GM19035 (cell line): Measurements from ENCODE around the gene RBM15.

Source experiments
- ATAC-seq: cut with Tn5 transposase; IDR thresholded peaks from one replicate; pipeline ENCODE4 v1.9.1; 2021; ENCODE audit not compliant: unreplicated experiment

The RBM15 gene

DNA sequence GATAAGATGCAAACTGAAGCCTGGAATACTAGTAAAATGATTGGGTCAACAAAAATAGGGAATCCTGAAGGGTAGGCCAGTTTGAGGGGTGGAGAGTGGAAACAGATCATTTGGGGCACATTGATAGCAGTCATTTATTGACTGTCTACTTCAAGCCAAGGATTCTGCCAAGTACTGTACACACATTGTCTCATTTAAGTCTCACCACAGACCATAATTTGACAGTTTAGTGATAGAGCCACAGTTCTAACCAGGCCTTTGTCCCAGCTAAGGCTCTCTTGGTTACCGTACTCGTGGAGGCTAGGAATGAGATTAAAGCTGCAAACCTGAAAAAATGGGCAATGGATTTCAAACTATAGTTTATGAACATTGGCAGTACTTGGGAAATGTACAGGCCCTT, 11.2 kb downstream of the RBM15 start:
- ATAC-seq: no peak

GRCh38 chr1:110355321-110355720, 16.1 kb downstream of the RBM15 start:
- no peak for ATAC-seq

DNA sequence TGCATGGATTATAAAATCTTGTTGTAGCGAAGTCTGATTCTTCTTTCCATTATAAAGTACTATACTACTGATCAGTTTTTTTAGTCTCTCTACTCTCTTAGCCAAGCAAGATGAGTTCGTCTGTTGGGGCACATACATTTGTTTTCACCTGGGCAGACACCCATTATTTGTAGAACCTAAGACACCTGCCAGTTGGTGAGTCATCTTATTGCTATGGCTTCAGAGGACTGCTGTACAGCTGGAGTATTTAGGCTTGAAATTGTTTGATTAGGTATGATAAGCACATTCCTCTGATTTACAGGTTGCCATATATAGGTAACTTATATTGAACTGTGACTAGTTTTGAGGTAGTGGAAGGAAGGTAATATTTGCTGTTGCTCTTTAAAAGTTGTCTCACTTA, 17.2 kb downstream of the RBM15 start:
- ATAC-seq: no peak

GRCh38 chr1:110360431-110360830, 21.3 kb downstream of the RBM15 start:
- ATAC-seq: no peak

DNA sequence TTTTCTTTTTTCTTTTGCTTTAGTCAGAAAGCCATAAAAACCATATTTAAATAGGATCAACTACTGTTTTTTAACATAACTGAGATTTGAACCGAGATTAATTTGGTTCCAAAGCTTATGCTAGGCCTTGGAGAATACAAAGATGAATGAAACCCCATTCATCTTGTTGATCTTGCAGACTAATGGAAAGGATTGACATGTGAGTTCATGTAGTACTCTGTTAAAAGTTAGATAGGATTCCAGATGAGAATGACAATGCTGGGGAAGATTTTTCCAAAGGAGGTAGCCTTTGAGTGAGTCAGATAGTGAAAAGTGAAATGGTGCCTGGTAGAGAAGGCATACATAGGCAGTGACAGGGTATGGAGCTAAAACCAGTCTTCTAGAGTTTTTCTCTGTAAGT, 22.7 kb downstream of the RBM15 start:
- ATAC-seq: no peak

DNA sequence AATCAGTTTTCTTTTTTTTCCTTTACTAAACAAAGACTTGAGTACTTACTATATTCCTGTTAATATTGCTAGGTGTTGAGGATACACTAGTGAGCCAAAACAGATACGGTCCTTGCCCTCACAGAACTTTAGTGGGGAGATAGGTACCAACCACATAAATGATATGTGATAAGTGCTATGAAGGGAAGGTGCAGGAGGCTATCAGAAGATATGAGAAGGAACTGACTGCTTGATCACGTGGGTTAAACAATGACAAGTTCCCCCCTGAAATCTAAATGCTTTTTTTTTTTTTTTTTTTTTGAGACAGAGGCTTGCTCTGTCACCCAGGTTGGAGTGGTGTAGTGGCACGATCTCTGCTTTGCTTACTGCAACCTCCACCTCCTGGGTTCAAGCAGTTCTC, 25.0 kb downstream of the RBM15 start:
- no peak for ATAC-seq

DNA sequence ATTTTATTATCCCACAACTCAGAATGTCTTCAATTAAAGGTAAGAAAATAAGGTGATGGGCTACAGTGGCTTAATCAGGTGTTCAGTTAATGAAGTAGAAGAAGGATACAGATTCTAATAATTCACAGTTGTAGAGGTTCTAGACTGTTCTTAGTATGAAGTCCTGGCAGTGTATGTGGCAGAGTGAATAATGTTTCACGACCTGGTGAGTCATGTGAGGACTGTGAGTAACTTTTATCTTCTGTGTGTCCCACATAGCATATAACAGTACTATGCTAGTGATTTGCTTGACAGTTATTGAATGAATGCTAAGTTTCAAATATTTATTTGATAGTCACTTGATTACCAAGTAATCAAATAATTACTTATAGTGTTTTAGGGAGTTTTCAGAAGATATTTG, 31.6 kb downstream of the RBM15 start:
- ATAC-seq: no peak

- ATAC-seq: no peak
Measured at GRCh38 chr1:110375490-110375889, 36.3 kb downstream of the RBM15 start.

DNA sequence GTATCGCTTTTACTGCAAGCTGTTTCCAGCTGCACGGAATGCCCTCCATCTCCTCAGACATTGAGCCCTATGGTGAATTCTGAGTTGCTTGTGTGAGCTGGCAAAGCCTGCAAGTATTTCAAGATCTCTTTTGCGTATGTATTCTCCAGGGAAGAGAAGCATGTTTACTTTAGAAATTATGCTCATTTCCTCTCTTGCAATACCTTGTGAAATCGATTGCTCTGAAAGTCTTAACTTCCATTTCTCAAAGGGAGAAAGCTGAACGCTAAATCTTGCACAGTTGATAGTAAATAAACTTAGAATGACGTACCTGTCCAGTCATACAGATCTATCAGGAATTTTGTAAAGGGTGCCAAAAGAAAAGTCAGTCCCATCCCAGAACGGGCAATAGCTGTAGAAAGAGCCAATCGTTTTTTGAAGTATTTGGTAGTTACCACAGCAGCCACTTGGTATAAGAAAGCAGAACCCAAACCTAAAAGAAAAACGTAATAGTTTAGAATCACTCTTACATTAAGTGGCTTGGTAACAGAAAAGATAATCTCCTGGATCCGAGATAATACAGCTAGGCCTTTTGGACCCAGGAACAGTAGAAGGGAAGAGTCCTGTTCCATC, 41.6 kb downstream of the RBM15 start:
- no peak for ATAC-seq

DNA sequence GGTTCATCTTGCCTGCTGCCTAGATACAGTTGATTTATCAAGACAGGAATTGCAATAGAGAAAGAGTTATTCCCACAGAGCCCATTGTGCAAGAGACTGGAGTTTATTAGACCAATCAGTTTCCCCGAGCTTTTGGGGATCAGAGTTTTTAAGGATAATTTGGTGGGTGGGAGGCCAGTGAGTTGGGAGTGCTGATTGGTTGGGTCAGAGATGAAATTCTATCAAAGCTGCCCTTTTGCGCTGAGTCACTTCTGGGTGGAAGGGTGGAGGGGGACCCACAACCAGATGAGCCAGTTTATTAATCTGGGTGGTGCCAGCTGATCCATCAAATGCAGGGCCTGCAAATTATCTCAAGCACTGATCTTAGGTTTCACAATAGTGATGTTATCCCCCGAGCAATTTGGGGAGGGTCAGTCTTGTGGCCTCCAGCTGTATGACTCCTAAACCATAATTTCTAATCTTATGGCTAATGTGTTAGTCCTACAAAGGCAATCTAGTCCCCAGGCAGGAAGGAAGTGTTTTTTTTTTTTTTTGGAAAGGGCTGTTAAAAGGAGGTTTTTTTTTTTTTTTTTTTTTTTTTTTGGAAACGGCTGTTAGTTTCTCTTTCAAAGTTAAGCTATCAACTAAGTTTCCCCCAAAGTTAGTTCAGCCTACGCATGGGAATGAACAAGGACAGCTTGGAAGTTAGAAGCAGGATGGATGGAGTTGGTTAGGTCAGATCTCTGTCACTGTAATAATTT, 44.2 kb downstream of the RBM15 start:
- no peak for ATAC-seq

DNA sequence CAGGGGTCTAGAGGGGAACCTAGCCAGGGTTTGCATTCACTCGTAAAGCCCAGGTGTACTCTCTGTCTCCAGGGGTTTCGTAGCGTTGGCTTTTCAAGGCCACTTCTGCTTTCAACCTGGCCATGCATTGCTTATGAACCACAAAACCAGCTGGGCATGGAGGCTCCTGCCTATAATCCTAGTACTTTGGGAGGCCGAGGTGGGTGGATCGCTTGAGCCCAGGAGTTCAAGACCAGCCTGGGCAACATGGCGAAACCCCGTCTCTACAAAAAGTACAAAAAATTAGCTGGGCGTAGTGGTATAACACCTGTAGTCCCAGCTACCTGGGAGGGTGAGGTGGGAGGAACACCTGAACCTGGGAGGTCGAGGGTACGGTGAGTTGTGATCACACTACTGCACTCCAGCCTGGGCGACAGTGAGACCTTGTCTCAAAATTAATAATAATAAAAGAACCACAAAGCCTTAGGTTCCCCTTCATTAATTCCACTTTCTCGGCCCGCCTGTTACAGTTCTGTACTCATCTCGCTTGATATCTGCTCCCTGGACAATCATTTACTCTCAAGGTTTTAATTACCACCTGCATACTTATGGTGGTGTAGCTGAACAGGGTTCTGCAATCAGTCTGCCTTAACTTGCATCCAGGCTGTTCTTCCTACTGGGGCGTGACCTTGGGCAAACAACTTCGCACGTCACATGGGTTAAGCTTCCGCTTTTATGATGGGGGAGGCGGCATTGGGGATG, 45.6 kb downstream of the RBM15 start:
- no peak for ATAC-seq

DNA sequence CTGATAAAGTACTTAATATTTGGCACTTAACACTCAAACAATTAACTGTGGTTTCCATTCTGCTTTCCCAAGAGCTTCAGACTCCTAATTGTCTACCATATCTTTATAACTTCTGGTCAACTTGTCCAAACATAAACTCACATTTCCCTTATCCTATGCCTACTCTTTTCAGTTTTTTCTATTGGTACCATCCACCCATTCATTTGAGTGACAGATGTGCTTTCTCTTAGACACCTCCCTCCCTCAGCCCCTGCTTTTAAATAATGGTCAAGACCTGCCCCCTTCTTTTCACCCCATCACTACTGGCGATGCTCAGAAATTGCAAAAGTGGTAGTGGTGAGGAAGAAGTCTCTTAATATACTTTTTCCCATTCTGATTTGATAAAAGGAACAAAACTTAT, 46.2 kb downstream of the RBM15 start:
- ATAC-seq: no peak

GRCh38 chr1:110387048-110387754, 48.0 kb downstream of the RBM15 start:
- ATAC-seq: no peak

- no peak for ATAC-seq
Measured at GRCh38 chr1:110390096-110390495, 50.9 kb downstream of the RBM15 start.

DNA sequence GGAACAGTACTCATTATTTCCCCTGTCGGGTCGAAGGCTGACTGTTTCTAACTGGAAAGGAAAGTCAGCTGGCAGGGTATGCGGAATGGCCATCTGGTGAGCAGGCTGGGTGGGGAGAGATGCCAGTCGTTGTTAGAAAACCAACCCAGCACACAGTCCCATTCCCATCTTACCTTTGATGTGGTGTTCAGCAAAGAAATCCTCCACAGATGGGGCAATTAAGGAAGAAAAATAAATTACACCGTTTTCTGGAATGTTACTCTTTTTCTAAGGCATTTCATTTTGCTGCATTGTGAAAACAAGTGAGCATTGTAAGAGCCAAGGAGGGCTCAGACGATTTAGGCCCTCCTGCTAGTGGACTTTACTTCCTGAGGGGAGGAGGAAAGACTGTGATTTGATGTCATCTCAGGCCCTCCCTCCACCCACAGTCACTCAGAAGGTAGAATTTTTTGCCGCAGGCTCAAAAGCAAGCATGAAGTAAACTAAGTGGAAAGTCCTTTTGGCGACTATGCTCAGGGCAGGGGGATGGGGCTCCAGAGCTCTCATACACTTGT, 51.6 kb downstream of the RBM15 start, which contains the start of gene SLC16A4:
Gene SLC16A4 (minus strand): TSS at position 335 of the 554 bp plus-strand sequence. CDS start 1,703 bp downstream, outside the sequence.
- no peak for ATAC-seq

GRCh38 chr1:110393286-110393685, 54.1 kb downstream of the RBM15 start:
- no peak for ATAC-seq

DNA sequence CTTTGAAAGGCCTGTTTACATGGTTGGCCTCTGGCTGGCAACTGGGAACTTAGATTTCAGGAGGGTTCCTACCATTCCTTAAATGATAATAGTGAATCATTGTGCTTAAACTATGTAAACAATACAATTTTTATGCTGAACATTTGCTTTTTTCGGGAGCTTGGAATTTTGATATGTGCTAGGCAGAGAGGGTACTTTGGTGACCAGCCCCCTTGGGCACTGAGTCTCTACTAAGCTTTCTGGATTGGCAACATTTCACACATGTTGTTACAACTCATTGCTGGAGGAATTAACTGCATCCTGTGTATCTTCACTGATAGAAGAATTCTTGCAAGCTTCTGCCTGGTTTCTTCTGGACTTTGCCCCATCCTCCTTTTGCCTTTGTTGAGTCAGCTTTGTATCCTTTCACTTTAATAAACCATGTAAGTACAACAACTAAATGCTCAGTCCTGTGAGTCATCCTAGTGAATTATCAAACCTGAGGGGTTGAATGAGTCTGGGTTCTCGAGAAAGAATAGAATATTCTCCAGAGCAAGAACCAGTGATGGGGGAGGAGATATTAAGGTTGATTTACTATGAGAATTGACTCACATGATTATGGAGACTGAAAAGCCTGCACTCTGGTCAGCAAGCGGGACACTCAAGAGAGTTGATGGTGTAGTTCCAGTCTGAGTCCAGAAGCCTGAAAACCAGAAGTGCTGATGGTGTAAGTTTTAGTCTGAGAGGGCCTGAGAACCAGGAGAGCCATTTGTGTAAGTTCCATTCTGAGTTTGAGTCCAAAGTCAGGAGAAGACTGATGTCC, 54.7 kb downstream of the RBM15 start:
- no peak for ATAC-seq

DNA sequence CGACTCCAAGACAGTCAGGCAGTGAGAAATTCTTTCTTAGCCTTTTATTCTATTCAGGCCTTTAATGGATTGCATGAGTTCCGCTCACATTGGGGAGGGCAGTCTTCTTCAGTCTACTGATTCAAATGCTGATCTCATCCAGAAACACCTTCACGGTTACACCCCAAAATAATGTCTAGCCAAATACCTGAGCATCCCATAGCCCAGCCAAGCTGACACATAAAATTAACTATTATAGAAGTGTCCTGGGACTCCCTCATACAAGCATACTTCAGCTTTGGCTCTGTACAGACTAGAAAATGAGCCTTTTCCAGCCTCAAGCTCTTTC, 55.3 kb downstream of the RBM15 start:
- ATAC-seq: no peak
